Esophagus squamous epithelium (tissue), 5 donors: ENCODE data around the gene JAM3. TPM values are rescaled to one million over a fixed set of nuclear protein-coding genes. Genes with fewer than 3 reads are reported as not detected.

Experiments used
- DNase-seq: peaks from one replicate; lab custom pipeline; 2025; lab: John Stamatoyannopoulos, UW
- H3K27ac ChIP-seq, 4 donors: fragments of 200-600 bp; sonication (generic); one replicate each; pipeline ENCODE4 v1.5.1; 2016 to 2019; ENCODE audit warnings: mild to moderate bottlenecking in 1 of 4
- H3K27me3 ChIP-seq, 4 donors: fragments of 200-600 bp; sonication (generic); 1 replicate in 3 of 4; 2 replicates in 1 of 4; pipeline versions ENCODE4 v1.5.1 to v1.6.0; 2017 to 2021; ENCODE audit warnings: antibody characterized with exemption in 1 of 4
- H3K36me3 ChIP-seq, 3 donors: fragments of 200-600 bp; sonication (generic); one replicate each; pipeline ENCODE4 v1.5.1; 2016 to 2019
- H3K4me1 ChIP-seq, 3 donors: fragments of 200-600 bp; sonication (generic); one replicate each; pipeline ENCODE4 v1.5.1; 2017 to 2019
- H3K4me3 ChIP-seq, 4 donors: fragments of 200-600 bp; sonication (generic); 1 replicate in 3 of 4; 2 replicates in 1 of 4; pipeline ENCODE4 v1.5.1; 2016 to 2019; ENCODE audit warnings: mild to moderate bottlenecking in 2 of 4, moderate library complexity in 1 of 4
- H3K9me3 ChIP-seq, 3 donors: fragments of 200-600 bp; sonication (generic); one replicate each; pipeline ENCODE4 v1.5.1; 2016 to 2019
- POLR2A ChIP-seq, 4 donors: fragments of 450-650 bp; IDR thresholded peaks; one replicate each; pipeline ENCODE4 v1.6.1; 2017; ENCODE audit warnings: antibody characterized with exemption in 4 of 4, mild to moderate bottlenecking in 4 of 4, moderate library complexity in 3 of 4
- WGBS, 2 donors: methylation state at CpG; one replicate each; pipeline ENCODE4 v1.1.5; 2018; 5-methylcytosine and 5-hydroxymethylcytosine counted together
- intact Hi-C: fragments of 100-400 bp; cut with DNase I; formaldehyde crosslinking; loops from one replicate; pipeline ENCODE4 v1.15.0; 2022
- total RNA-seq, 4 donors: library from RNA; depleted of rRNA; stranded (reverse); fragments of >200 nt; gene quantifications; one replicate each; pipeline ENCODE4 v1.1.0, GENCODE V29; 2016
- TF ChIP-seq, protein P1 (sequence below), 6 experiments: fragments of 450-650 bp in 4 of 6; fragments of 200-600 bp in 2 of 6; sonication (generic) in 2 of 6; IDR thresholded peaks; one replicate each; pipeline ENCODE4 v1.5.1; 2016 to 2019; ENCODE audit warnings: antibody characterized with exemption in 6 of 6, mild to moderate bottlenecking in 4 of 6, moderate library complexity in 4 of 6
- donor health status: DM: yes; HTN: yes; CAD: no.

The JAM3 gene
- total RNA-seq, 4 donors from 2014 or later, result 1.6 to 21.4 (median 7.9) TPM

- Histone ChIP-seq H3K36me3 (no peaks in the 10 kb centered on the region), H3K9me3 (no peaks in the 10 kb centered on the region), H3K27ac (peak overlapping the region; percentile 18 to 93 (median 83)), H3K27me3 (peaks cover 0 to 35% (median 0%) of the 10 kb centered on the region in 4 donors), H3K4me3 (no peak overlapping the region), H3K4me1 (peaks cover 21 to 74% (median 45%) of the 10 kb centered on the region in 3 donors)
- no peak for TF ChIP-seq POLR2A (IDR thresholded peaks at IDR 0.05)
- TF ChIP-seq, protein P1, sequence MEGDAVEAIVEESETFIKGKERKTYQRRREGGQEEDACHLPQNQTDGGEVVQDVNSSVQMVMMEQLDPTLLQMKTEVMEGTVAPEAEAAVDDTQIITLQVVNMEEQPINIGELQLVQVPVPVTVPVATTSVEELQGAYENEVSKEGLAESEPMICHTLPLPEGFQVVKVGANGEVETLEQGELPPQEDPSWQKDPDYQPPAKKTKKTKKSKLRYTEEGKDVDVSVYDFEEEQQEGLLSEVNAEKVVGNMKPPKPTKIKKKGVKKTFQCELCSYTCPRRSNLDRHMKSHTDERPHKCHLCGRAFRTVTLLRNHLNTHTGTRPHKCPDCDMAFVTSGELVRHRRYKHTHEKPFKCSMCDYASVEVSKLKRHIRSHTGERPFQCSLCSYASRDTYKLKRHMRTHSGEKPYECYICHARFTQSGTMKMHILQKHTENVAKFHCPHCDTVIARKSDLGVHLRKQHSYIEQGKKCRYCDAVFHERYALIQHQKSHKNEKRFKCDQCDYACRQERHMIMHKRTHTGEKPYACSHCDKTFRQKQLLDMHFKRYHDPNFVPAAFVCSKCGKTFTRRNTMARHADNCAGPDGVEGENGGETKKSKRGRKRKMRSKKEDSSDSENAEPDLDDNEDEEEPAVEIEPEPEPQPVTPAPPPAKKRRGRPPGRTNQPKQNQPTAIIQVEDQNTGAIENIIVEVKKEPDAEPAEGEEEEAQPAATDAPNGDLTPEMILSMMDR (IDR thresholded peaks at IDR 0.05), result no peak
- intact Hi-C loops, result no loop called here
- 43 to 48% methylated on average over 4 to 11 of the region's 15 CpGs for WGBS, 2 donors
- no peak for DNase-seq
Observed at GRCh38 chr11:134034496-134035381, 34.1 kb upstream of the JAM3 start.

- Histone ChIP-seq H3K4me1 (peaks cover 30 to 93% (median 59%) of the 10 kb centered on the region in 3 donors), H3K4me3 (peak overlapping the region; percentile 41 to 77 (median 61)), H3K27ac (peak overlapping the region; percentile 61 to 93 (median 88)), H3K36me3 (no peaks in the 10 kb centered on the region), H3K27me3 (peaks cover 0 to 17% (median 0%) of the 10 kb centered on the region in 4 donors), H3K9me3 (no peaks in the 10 kb centered on the region)
- intact Hi-C loops, result no loop called here
- no peak for DNase-seq
- 21 to 43% methylated on average over 10 to 14 of the region's 34 CpGs for WGBS, 2 donors
- no peak for TF ChIP-seq POLR2A (IDR thresholded peaks at IDR 0.05)
- TF ChIP-seq, protein P1 (IDR thresholded peaks at IDR 0.05), result no peak
Observed at GRCh38 chr11:134036492-134037045, 32.3 kb upstream of the JAM3 start.

- intact Hi-C loops, result no loop called here
- 0% methylated on average over 4 to 8 of the region's 54 CpGs for WGBS, 2 donors
Observed at GRCh38 chr11:134037046-134037908, 31.6 kb upstream of the JAM3 start.

DNA sequence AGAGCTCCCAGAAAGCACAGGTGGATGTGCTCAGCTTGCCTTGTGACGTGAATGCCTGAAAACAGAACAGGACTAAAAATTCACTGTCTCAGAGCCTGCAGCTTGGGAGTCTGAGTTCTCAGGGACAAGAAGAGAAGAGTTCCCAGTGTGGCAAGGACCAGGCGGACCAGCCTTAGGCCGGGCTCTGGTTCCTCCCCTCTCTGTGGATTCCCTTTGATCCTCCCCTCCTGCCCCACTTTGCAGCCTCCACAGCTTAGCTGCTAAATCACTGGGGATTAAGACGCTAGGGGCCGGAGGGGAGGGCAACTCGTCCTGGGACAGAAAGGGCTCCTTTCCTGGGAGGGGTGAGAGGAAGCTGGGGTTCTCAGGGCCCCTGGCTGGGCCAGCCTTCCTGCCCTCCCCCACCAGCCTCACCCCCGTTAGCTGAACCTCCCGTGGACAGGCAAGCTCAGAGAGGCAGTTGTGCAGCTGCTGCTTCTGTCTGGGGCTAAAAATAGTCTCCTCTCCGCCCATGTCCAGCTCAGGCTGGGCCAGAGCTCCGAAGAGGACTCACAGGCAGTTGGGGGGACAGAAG lies 29.9 kb upstream of the JAM3 start:
- H3K4me3 ChIP-seq, result no peak overlapping the region
- no peaks in the 10 kb centered on the region for H3K36me3 ChIP-seq
- no peak for DNase-seq
- no peaks in the 10 kb centered on the region for H3K27me3 ChIP-seq
- 61 to 67% methylated on average over 1 to 2 of the region's 10 CpGs for WGBS, 2 donors
- H3K9me3 ChIP-seq, result no peaks in the 10 kb centered on the region
- H3K27ac ChIP-seq, result peak overlapping the region in 3 of 4 donors; percentile 63 to 92 (median 81)
- intact Hi-C loops, result no loop called here
- H3K4me1 ChIP-seq, result peaks cover 24 to 94% (median 48%) of the 10 kb centered on the region in 3 donors
- no peak for TF ChIP-seq POLR2A (IDR thresholded peaks at IDR 0.05)
- TF ChIP-seq, protein P1 (IDR thresholded peaks at IDR 0.05), result no peak

More at GRCh38 chr11:134037046-134037908, 31.6 kb upstream of the JAM3 start:
- Histone ChIP-seq H3K27me3 (peaks cover 0 to 12% (median 0%) of the 10 kb centered on the region in 4 donors), H3K9me3 (no peaks in the 10 kb centered on the region), H3K36me3 (no peaks in the 10 kb centered on the region), H3K27ac (peak overlapping the region; percentile 61 to 93 (median 88)), H3K4me1 (peaks cover 34 to 100% (median 64%) of the 10 kb centered on the region in 3 donors), H3K4me3 (peak overlapping the region; percentile 41 to 77 (median 61))
- TF ChIP-seq POLR2A (IDR thresholded peaks at IDR 0.05), result no peak
- TF ChIP-seq, protein P1 (IDR thresholded peaks at IDR 0.05), result no peak
- DNase-seq, result no peak
